ENCODE data around the gene SLC8A3. TPM values are rescaled to one million over a fixed set of nuclear protein-coding genes. Genes with fewer than 3 reads are reported as not detected.

The SLC8A3 gene
- total RNA-seq, 2 donors from 2014 or later, result 0.40 TPM

- Histone ChIP-seq H3K4me3 (no peak overlapping the region), H3K9me3 (no peaks in the 10 kb centered on the region), H3K9ac (ENCODE audit: low read depth in 2 of 2, low read length in 2 of 2) (no peak overlapping the region), H3K36me3 (no peaks in the 10 kb centered on the region), H3K27ac (no peak overlapping the region), H3K4me1 (no peaks in the 10 kb centered on the region), H3K27me3 (no peaks in the 10 kb centered on the region)
- intact Hi-C loops (cut with DNase I), result loop anchor here (5.0 kb wide), 1 partner anchor 35 kb away; no protein-coding TSS in a partner anchor
- TF ChIP-seq CTCF (IDR thresholded peaks at IDR 0.05), result no peak
- DNase-seq, result no peak
These were observed 111.0 kb downstream of the SLC8A3 start for GRCh38 chr14:70077720-70078119.

- Histone ChIP-seq H3K9me3 (no peaks in the 10 kb centered on the region), H3K27me3 (no peaks in the 10 kb centered on the region), H3K36me3 (no peaks in the 10 kb centered on the region), H3K4me3 (no peak overlapping the region), H3K4me1 (no peaks in the 10 kb centered on the region), H3K27ac (no peak overlapping the region), H3K9ac (ENCODE audit: low read depth in 2 of 2, low read length in 2 of 2) (no peak overlapping the region)
- intact Hi-C loops (cut with DNase I), result loop anchor here (5.0 kb wide), 1 partner anchor 35 kb away; no protein-coding TSS in a partner anchor
- DNase-seq, result no peak
- TF ChIP-seq CTCF (IDR thresholded peaks at IDR 0.05), result no peak
These were observed 111.7 kb downstream of the SLC8A3 start for GRCh38 chr14:70077005-70077404.

- Histone ChIP-seq H3K27me3 (no peaks in the 10 kb centered on the region), H3K27ac (no peak overlapping the region), H3K36me3 (no peaks in the 10 kb centered on the region), H3K4me1 (no peaks in the 10 kb centered on the region), H3K9ac (ENCODE audit: low read depth in 2 of 2, low read length in 2 of 2) (no peak overlapping the region), H3K9me3 (no peaks in the 10 kb centered on the region), H3K4me3 (no peak overlapping the region)
- DNase-seq, result peak; percentile 75
- intact Hi-C loops (cut with DNase I), result loop anchor here (5.0 kb wide), 1 partner anchor 257 kb away; no protein-coding TSS in a partner anchor
- TF ChIP-seq CTCF (IDR thresholded peaks at IDR 0.05), result peak; percentile 78
These were observed 114.7 kb downstream of the SLC8A3 start for GRCh38 chr14:70073924-70074566.

- no peak for TF ChIP-seq CTCF (IDR thresholded peaks at IDR 0.05)
- H3K36me3 ChIP-seq, result no peaks in the 10 kb centered on the region
- no peak overlapping the region for H3K9ac ChIP-seq (ENCODE audit: low read depth in 2 of 2, low read length in 2 of 2)
- intact Hi-C loops (cut with DNase I), result no loop called here
- no peaks in the 10 kb centered on the region for H3K27me3 ChIP-seq
- H3K4me3 ChIP-seq, result no peak overlapping the region
- DNase-seq, result no peak
- no peaks in the 10 kb centered on the region for H3K9me3 ChIP-seq
- H3K27ac ChIP-seq, result no peak overlapping the region
- no peaks in the 10 kb centered on the region for H3K4me1 ChIP-seq
These were observed 119.6 kb downstream of the SLC8A3 start for GRCh38 chr14:70069186-70069585.

- no peak for TF ChIP-seq CTCF (IDR thresholded peaks at IDR 0.05)
- H3K9ac ChIP-seq (ENCODE audit: low read depth in 2 of 2, low read length in 2 of 2), result no peak overlapping the region
- no peaks in the 10 kb centered on the region for H3K27me3 ChIP-seq
- H3K27ac ChIP-seq, result no peak overlapping the region
- no peak overlapping the region for H3K4me3 ChIP-seq
- H3K9me3 ChIP-seq, result no peaks in the 10 kb centered on the region
- intact Hi-C loops (cut with DNase I), result no loop called here
- H3K36me3 ChIP-seq, result no peaks in the 10 kb centered on the region
- H3K4me1 ChIP-seq, result no peaks in the 10 kb centered on the region
- no peak for DNase-seq
These were observed 120.9 kb downstream of the SLC8A3 start for GRCh38 chr14:70067810-70068209.
